HepG2 (cell line): Measurements from ENCODE around the gene ZNF526. TPM values are rescaled to one million over a fixed set of nuclear protein-coding genes. Genes with fewer than 3 reads are reported as not detected.
A peak's percentile ranks its signal among the peaks of the same experiment; 100 is the strongest.

Experiments used
- CBFB ChIP-seq: sonication (generic); formaldehyde crosslinking; IDR thresholded peaks from 2 replicates; pipeline ENCODE4 v1.4.0; 2020; ENCODE audit warnings: missing genetic modification reagents
- CEBPG ChIP-seq: IDR thresholded peaks from 2 replicates; pipeline ENCODE4 v1.6.1; 2016
- FOXJ3 ChIP-seq: sonication (generic); formaldehyde crosslinking; IDR thresholded peaks from 2 replicates; pipeline ENCODE4 v1.4.0; 2020; ENCODE audit warnings: missing genetic modification reagents, mild to moderate bottlenecking, borderline replicate concordance
- HNRNPL ChIP-seq: fragments of 200-400 bp; formaldehyde crosslinking; IDR thresholded peaks from 2 replicates; pipeline ENCODE4 v1.6.1; 2017; ENCODE audit warnings: mild to moderate bottlenecking, low read depth, low read length
- ISX ChIP-seq: sonication (generic); formaldehyde crosslinking; conservative IDR thresholded peaks from 2 replicates; pipeline ENCODE4 v1.5.0; 2020; ENCODE audit warnings: missing genetic modification reagents
- KAT7 ChIP-seq: IDR thresholded peaks from 2 replicates; pipeline ENCODE4 v1.6.1; 2018; ENCODE audit warnings: borderline replicate concordance, missing compliant biosample characterization
- MAF1 ChIP-seq: sonication (generic); formaldehyde crosslinking; IDR thresholded peaks from 2 replicates; pipeline ENCODE4 v1.5.0; 2020; ENCODE audit warnings: missing genetic modification reagents, borderline replicate concordance
- MYC ChIP-seq: sonication (generic); formaldehyde crosslinking; IDR thresholded peaks from 2 replicates; pipeline ENCODE4 v1.9.0; 2021; ENCODE audit warnings: missing genetic modification reagents, borderline replicate concordance
- PITX1 ChIP-seq: sonication (generic); formaldehyde crosslinking; IDR thresholded peaks from 2 replicates; pipeline ENCODE4 v1.5.1; 2020; ENCODE audit warnings: mild to moderate bottlenecking, missing genetic modification reagents
- POLR2G ChIP-seq: fragments of 200-400 bp; formaldehyde crosslinking; IDR thresholded peaks from 2 replicates; pipeline ENCODE4 v1.6.1; 2018; ENCODE audit warnings: mild to moderate bottlenecking, low read depth, low read length, moderate library complexity
- SAP130 ChIP-seq: IDR thresholded peaks from 2 replicates; pipeline ENCODE4 v1.6.1; 2016; ENCODE audit warnings: low read depth
- SIX4 ChIP-seq: sonication (generic); formaldehyde crosslinking; IDR thresholded peaks from 2 replicates; pipeline ENCODE4 v1.4.0; 2020; ENCODE audit warnings: missing genetic modification reagents
- SNAI1 ChIP-seq: sonication (generic); formaldehyde crosslinking; IDR thresholded peaks from 2 replicates; pipeline ENCODE4 v1.5.0; 2020; ENCODE audit warnings: mild to moderate bottlenecking, missing genetic modification reagents, borderline replicate concordance
- SP140L ChIP-seq: sonication (generic); formaldehyde crosslinking; IDR thresholded peaks from 2 replicates; pipeline ENCODE4 v1.4.0; 2020; ENCODE audit warnings: missing genetic modification reagents, borderline replicate concordance
- SYNCRIP ChIP-seq: fragments of 200-400 bp; formaldehyde crosslinking; IDR thresholded peaks from 2 replicates; pipeline ENCODE4 v1.6.1; 2018; ENCODE audit warnings: mild to moderate bottlenecking, low read depth, low read length; ENCODE audit not compliant: insufficient read depth
- TOE1 ChIP-seq: sonication (generic); formaldehyde crosslinking; IDR thresholded peaks from 2 replicates; pipeline ENCODE4 v1.4.0; 2020; ENCODE audit warnings: mild to moderate bottlenecking, missing genetic modification reagents
- ZKSCAN1 ChIP-seq: fragments of 150-350 bp; IDR thresholded peaks from 2 replicates; pipeline ENCODE4 v1.6.1; 2014; ENCODE audit warnings: low read length
- ZMYM4 ChIP-seq: sonication (generic); formaldehyde crosslinking; IDR thresholded peaks from 2 replicates; pipeline ENCODE4 v1.8.1; 2023; ENCODE audit warnings: mild to moderate bottlenecking, missing genetic modification reagents
- ZNF367 ChIP-seq: sonication (generic); formaldehyde crosslinking; IDR thresholded peaks from 2 replicates; pipeline ENCODE4 v1.4.0; 2020; ENCODE audit warnings: missing genetic modification reagents, borderline replicate concordance
- ZNF432 ChIP-seq: sonication (generic); formaldehyde crosslinking; IDR thresholded peaks from 2 replicates; pipeline ENCODE4 v1.5.0; 2020; ENCODE audit warnings: missing genetic modification reagents, mild to moderate bottlenecking, borderline replicate concordance
- ZNF564 ChIP-seq: sonication (generic); formaldehyde crosslinking; IDR thresholded peaks from 2 replicates; pipeline ENCODE4 v1.8.1; 2023; ENCODE audit warnings: mild to moderate bottlenecking, missing genetic modification reagents
- ZNF737 ChIP-seq: sonication (generic); formaldehyde crosslinking; IDR thresholded peaks from 2 replicates; pipeline ENCODE4 v1.5.0; 2020; ENCODE audit warnings: missing genetic modification reagents, mild to moderate bottlenecking, borderline replicate concordance
- ZNF747 ChIP-seq: sonication (generic); formaldehyde crosslinking; IDR thresholded peaks from 2 replicates; pipeline ENCODE4 v1.8.1; 2023; ENCODE audit warnings: missing genetic modification reagents, mild to moderate bottlenecking, borderline replicate concordance
- polyA plus RNA-seq, 8 experiments: library from polyadenylated mRNA; depleted of rRNA in 3 of 8; stranded (reverse) in 7 of 8; unstranded in 1 of 8; fragments of >200 nt; fragmentation: Illumina TruSeq in 4 of 8; extraction: Trizol in 4 of 8; gene quantifications; 2 replicates each; pipeline versions ENCODE4 v1.2.1 to v1.2.3, GENCODE V29; 2011 to 2016; ENCODE audit warnings: low read depth in 4 of 8, missing spikeins in 1 of 8, mixed read lengths in 1 of 8; ENCODE audit not compliant: insufficient read depth in 1 of 8
- total RNA-seq, 5 experiments: library from RNA; depleted of rRNA; stranded (reverse); fragments of >200 nt; fragmentation: Illumina TruSeq; extraction: Trizol; gene quantifications; 2 replicates each; pipeline ENCODE4 v1.2.3, GENCODE V29; 2016; ENCODE audit warnings: low read depth in 1 of 5
- TF ChIP-seq, protein P1 (sequence below): sonication (generic); formaldehyde crosslinking; conservative IDR thresholded peaks from 2 replicates; pipeline ENCODE4 v1.8.0; 2022; ENCODE audit warnings: low read depth, missing genetic modification reagents
- TF ChIP-seq, protein P2 (sequence below): sonication (generic); formaldehyde crosslinking; IDR thresholded peaks from 2 replicates; pipeline ENCODE4 v1.9.0; 2021; ENCODE audit warnings: missing genetic modification reagents, mild to moderate bottlenecking, borderline replicate concordance
- TF ChIP-seq, protein P3 (sequence below): IDR thresholded peaks from 2 replicates; pipeline ENCODE4 v1.6.1; 2016; ENCODE audit warnings: mild to moderate bottlenecking, missing biosample characterization, missing genetic modification reagents

The ZNF526 gene
- total and polyA plus RNA-seq, 2 of the 13 experiments (the other 11 are each of a cell fraction or from before 2014, with no cell fraction given), result 3.3 to 8.4 TPM

DNA sequence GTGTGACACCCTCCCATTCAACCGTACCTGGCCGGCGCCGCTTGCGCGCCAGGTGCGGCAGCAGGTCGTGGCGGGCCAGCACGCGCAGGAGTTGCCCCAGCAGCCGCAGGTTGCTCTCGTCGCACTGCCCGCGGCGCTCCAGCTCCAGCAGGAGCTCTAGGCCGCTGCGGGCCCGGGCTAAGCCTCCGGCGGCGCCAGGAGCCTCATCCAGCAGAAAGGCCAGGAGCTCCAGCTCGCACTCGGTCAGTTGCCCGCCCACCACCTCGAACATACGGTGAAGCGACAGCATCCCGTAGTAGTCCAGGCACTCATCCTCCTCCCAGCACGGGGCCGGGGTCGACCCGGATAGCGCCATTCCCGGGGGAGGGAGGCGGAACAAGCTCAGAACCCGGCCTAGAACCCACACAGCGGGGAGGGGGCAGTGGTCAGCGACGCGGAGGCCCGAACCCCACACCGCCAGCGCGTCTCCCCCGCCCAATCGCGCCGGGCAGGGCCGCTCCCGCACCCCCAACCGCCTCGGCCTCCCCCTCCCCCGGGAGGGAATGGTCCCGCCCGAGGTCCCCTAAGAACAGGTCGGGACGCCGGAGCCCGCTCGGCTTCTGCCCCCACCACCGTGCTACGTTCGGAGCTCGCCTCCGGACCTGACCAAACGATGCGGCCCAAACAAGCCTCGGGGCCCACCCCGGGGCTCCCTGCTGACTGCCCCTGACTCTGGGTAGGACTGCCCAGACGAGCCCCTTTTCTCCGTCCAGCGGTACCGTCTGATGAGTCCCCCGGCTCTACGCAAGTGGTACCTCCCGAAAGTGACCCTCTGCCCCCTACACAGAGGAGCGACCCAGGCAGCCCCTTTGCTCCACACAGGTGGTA lies 3.2 kb upstream of the ZNF526 start (continued):
- TF ChIP-seq SIX4 (no peak), CEBPG (CRISPR knock-in tag) (no peak), POLR2G (no peak), MYC (no peak; the same call in 1 of the 2 replicates), SNAI1 (CRISPR knock-in tag) (peak; percentile 14; the same call in 1 of the 2 replicates), HNRNPL (no peak), ZNF747 (CRISPR knock-in tag) (no peak), ZNF737 (no peak), ZMYM4 (no peak), SAP130 (CRISPR knock-in tag) (peak; percentile 51), CBFB (CRISPR knock-in tag) (no peak), ZNF564 (CRISPR knock-in tag) (no peak), SP140L (CRISPR knock-in tag) (no peak), FOXJ3 (CRISPR knock-in tag) (no peak), PITX1 (CRISPR knock-in tag) (no peak), KAT7 (peak; percentile 18; the same call in 1 of the 2 replicates), TOE1 (CRISPR knock-in tag) (no peak), MAF1 (CRISPR knock-in tag) (no peak), ZNF367 (no peak), ZNF432 (CRISPR knock-in tag) (no peak), ISX (no peak), SYNCRIP (no peak), ZKSCAN1 (no peak)
- TF ChIP-seq, protein P1, sequence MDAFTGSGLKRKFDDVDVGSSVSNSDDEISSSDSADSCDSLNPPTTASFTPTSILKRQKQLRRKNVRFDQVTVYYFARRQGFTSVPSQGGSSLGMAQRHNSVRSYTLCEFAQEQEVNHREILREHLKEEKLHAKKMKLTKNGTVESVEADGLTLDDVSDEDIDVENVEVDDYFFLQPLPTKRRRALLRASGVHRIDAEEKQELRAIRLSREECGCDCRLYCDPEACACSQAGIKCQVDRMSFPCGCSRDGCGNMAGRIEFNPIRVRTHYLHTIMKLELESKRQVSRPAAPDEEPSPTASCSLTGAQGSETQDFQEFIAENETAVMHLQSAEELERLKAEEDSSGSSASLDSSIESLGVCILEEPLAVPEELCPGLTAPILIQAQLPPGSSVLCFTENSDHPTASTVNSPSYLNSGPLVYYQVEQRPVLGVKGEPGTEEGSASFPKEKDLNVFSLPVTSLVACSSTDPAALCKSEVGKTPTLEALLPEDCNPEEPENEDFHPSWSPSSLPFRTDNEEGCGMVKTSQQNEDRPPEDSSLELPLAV (CRISPR knock-in tag), result no peak
- TF ChIP-seq, protein P2, sequence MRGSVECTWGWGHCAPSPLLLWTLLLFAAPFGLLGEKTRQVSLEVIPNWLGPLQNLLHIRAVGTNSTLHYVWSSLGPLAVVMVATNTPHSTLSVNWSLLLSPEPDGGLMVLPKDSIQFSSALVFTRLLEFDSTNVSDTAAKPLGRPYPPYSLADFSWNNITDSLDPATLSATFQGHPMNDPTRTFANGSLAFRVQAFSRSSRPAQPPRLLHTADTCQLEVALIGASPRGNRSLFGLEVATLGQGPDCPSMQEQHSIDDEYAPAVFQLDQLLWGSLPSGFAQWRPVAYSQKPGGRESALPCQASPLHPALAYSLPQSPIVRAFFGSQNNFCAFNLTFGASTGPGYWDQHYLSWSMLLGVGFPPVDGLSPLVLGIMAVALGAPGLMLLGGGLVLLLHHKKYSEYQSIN (CRISPR knock-in tag), result no peak
- TF ChIP-seq, protein P3, sequence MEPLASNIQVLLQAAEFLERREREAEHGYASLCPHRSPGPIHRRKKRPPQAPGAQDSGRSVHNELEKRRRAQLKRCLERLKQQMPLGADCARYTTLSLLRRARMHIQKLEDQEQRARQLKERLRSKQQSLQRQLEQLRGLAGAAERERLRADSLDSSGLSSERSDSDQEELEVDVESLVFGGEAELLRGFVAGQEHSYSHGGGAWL, result peak; percentile 16; the same call in 1 of the 2 replicates
